ENCODE data around the gene VILL.

GRCh38 chr3:38043486-38043885 is 52.9 kb downstream of the VILL start:
- TF ChIP-seq, protein P1, sequence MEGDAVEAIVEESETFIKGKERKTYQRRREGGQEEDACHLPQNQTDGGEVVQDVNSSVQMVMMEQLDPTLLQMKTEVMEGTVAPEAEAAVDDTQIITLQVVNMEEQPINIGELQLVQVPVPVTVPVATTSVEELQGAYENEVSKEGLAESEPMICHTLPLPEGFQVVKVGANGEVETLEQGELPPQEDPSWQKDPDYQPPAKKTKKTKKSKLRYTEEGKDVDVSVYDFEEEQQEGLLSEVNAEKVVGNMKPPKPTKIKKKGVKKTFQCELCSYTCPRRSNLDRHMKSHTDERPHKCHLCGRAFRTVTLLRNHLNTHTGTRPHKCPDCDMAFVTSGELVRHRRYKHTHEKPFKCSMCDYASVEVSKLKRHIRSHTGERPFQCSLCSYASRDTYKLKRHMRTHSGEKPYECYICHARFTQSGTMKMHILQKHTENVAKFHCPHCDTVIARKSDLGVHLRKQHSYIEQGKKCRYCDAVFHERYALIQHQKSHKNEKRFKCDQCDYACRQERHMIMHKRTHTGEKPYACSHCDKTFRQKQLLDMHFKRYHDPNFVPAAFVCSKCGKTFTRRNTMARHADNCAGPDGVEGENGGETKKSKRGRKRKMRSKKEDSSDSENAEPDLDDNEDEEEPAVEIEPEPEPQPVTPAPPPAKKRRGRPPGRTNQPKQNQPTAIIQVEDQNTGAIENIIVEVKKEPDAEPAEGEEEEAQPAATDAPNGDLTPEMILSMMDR (conservative IDR thresholded peaks at IDR 0.05; ENCODE audit: low read depth, low read length), result no peak
- no peak for TF ChIP-seq EZH2 (IDR thresholded peaks at IDR 0.05; ENCODE audit: borderline replicate concordance, low read depth, low read length, poor library complexity, severe bottlenecking)
